Endodermal cell (in vitro differentiated cells): ENCODE measurements around the gene PITPNM1. TPM values are rescaled to one million over a fixed set of nuclear protein-coding genes. Genes with fewer than 3 reads are reported as not detected.
A peak's percentile ranks its signal among the peaks of the same experiment; 100 is the strongest.

Experiments used
- DNase-seq: peaks from one replicate; pipeline ENCODE4 v3.0.0-alpha.2; 2017
- H3K27ac ChIP-seq: 2 replicates; pipeline ENCODE4 v1.5.1; 2013; ENCODE audit warnings: mild to moderate bottlenecking, low read depth, low read length, moderate library complexity
- H3K27me3 ChIP-seq: 2 replicates; pipeline ENCODE4 v1.6.1; 2013; ENCODE audit warnings: mild to moderate bottlenecking, low read length, moderate library complexity; ENCODE audit not compliant: insufficient read depth, control insufficient read depth, poor library complexity, severe bottlenecking
- H3K36me3 ChIP-seq: 2 replicates; pipeline ENCODE4 v1.7.0; 2013; ENCODE audit warnings: mild to moderate bottlenecking, low read length, moderate library complexity; ENCODE audit not compliant: control insufficient read depth, insufficient read depth
- H3K4me1 ChIP-seq: one replicate; pipeline ENCODE4 v1.7.0; 2013; ENCODE audit warnings: low read length; ENCODE audit not compliant: control insufficient read depth, insufficient read depth
- H3K4me3 ChIP-seq: 2 replicates; pipeline ENCODE4 v1.5.1; 2013; ENCODE audit warnings: mild to moderate bottlenecking, low read length, moderate library complexity
- H3K9ac ChIP-seq: 2 replicates; pipeline ENCODE4 v1.6.1; 2013; ENCODE audit warnings: mild to moderate bottlenecking, low read length, moderate library complexity; ENCODE audit not compliant: poor library complexity, severe bottlenecking; ENCODE audit errors: extremely low read depth
- H3K9me3 ChIP-seq: 2 replicates; pipeline ENCODE4 v1.6.1; 2013; ENCODE audit warnings: mild to moderate bottlenecking, low read length, moderate library complexity; ENCODE audit not compliant: control insufficient read depth
- H3K27ac Mint-ChIP-seq: 2 replicates; pipeline ENCODE4 v1.8.0; 2020; ENCODE audit warnings: mixed read lengths
- H3K27me3 Mint-ChIP-seq: 2 replicates; pipeline ENCODE4 v1.8.0; 2021; ENCODE audit warnings: mild to moderate bottlenecking, mixed read lengths; ENCODE audit not compliant: insufficient read depth
- H3K36me3 Mint-ChIP-seq: 2 replicates; pipeline ENCODE4 v1.8.0; 2020; ENCODE audit warnings: low read depth, mixed read lengths
- H3K4me1 Mint-ChIP-seq: 2 replicates; pipeline ENCODE4 v1.8.0; 2020; ENCODE audit warnings: mixed read lengths
- H3K4me3 Mint-ChIP-seq: 2 replicates; pipeline ENCODE4 v1.8.0; 2020; ENCODE audit warnings: mild to moderate bottlenecking, moderate library complexity, mixed read lengths
- H3K9me3 Mint-ChIP-seq: 2 replicates; pipeline ENCODE4 v1.8.0; 2020; ENCODE audit warnings: mild to moderate bottlenecking, mixed read lengths
- CTCF ChIP-seq: fragments of 200-600 bp; sonication (generic); conservative IDR thresholded peaks from 2 replicates; pipeline ENCODE4 v1.5.0; 2021; ENCODE audit warnings: antibody characterized with exemption, mild to moderate bottlenecking
- WGBS, 2 experiments: methylation state at CpG; one replicate each; pipeline versions ENCODE4 v1.1.5 to v1.1.7; 2013; ENCODE audit warnings: missing lambda C conversion rate in 2 of 2, mixed read lengths in 1 of 2; ENCODE audit not compliant: insufficient coverage in 1 of 2, insufficient read length in 1 of 2; 5-methylcytosine and 5-hydroxymethylcytosine counted together
- total RNA-seq, 2 donors: library from RNA; stranded (reverse); fragmentation: NEBNext Ultra II Directional in 1 of 2; extraction: Animal tissue kit (Norgen Biotek cat#: 25700) in 1 of 2; gene quantifications; 2 replicates in 1 of 2; 3 replicates in 1 of 2; pipeline ENCODE4 v1.2.1, GENCODE V29; 2021

Gene PITPNM1
- total RNA-seq, 2 donors from 2014 or later: 94.6 to 104 TPM

GRCh38 chr11:67528376-67528775 lies 23.2 kb upstream of the PITPNM1 start:
- no peaks in the 10 kb centered on the region for H3K27me3 ChIP-seq
- H3K4me1 ChIP-seq: no peaks in the 10 kb centered on the region
- DNase-seq: no peak
- peaks cover 10% of the 10 kb centered on the region for H3K9me3 ChIP-seq
- Mint-ChIP-seq H3K4me3 (no peak overlapping the region), H3K4me1 (no peaks in the 10 kb centered on the region), H3K36me3 (no peaks in the 10 kb centered on the region), H3K27ac (no peak overlapping the region), H3K27me3 (peaks cover 10% of the 10 kb centered on the region), H3K9me3 (peaks cover 22% of the 10 kb centered on the region)
- H3K9ac ChIP-seq: no peak overlapping the region
- no peak for TF ChIP-seq CTCF
- no peak overlapping the region for H3K4me3 ChIP-seq
- H3K36me3 ChIP-seq: no peaks in the 10 kb centered on the region
- H3K27ac ChIP-seq: no peak overlapping the region
- WGBS, 2 experiments: 91 to 93% methylated on average over 4 of the region's 4 CpGs

GRCh38 chr11:67525275-67525976 lies 20.3 kb upstream of the PITPNM1 start:
- Histone ChIP-seq H3K9me3 (no peaks in the 10 kb centered on the region), H3K4me1 (no peaks in the 10 kb centered on the region), H3K36me3 (no peaks in the 10 kb centered on the region), H3K27ac (peak overlapping the region; percentile 55), H3K27me3 (no peaks in the 10 kb centered on the region), H3K4me3 (no peak overlapping the region), H3K9ac (no peak overlapping the region)
- Mint-ChIP-seq H3K4me1 (no peaks in the 10 kb centered on the region), H3K4me3 (no peak overlapping the region), H3K27ac (no peak overlapping the region), H3K27me3 (peaks cover 12% of the 10 kb centered on the region), H3K36me3 (no peaks in the 10 kb centered on the region), H3K9me3 (peaks cover 8% of the 10 kb centered on the region)
- DNase-seq: no peak
- no peak for TF ChIP-seq CTCF
- 79 to 88% methylated on average over 3 to 5 of the region's 5 CpGs for WGBS, 2 experiments

- Mint-ChIP-seq H3K9me3 (peaks cover 8% of the 10 kb centered on the region), H3K4me1 (no peaks in the 10 kb centered on the region), H3K4me3 (no peak overlapping the region), H3K27ac (no peak overlapping the region), H3K27me3 (peaks cover 12% of the 10 kb centered on the region), H3K36me3 (no peaks in the 10 kb centered on the region)
- no peak for DNase-seq
- Histone ChIP-seq H3K4me1 (no peaks in the 10 kb centered on the region), H3K9ac (no peak overlapping the region), H3K4me3 (no peak overlapping the region), H3K27me3 (no peaks in the 10 kb centered on the region), H3K36me3 (no peaks in the 10 kb centered on the region), H3K27ac (no peak overlapping the region), H3K9me3 (no peaks in the 10 kb centered on the region)
- 90 to 91% methylated on average over 9 of the region's 9 CpGs for WGBS, 2 experiments
- TF ChIP-seq CTCF: no peak
These were observed 19.3 kb upstream of the PITPNM1 start for GRCh38 chr11:67524480-67524808.
